ENCODE data around the gene PSMD6.

The PSMD6 gene

GRCh38 chr3:63975723-63976122 lies 47.6 kb downstream of the PSMD6 start:
- no peak for DNase-seq

DNA sequence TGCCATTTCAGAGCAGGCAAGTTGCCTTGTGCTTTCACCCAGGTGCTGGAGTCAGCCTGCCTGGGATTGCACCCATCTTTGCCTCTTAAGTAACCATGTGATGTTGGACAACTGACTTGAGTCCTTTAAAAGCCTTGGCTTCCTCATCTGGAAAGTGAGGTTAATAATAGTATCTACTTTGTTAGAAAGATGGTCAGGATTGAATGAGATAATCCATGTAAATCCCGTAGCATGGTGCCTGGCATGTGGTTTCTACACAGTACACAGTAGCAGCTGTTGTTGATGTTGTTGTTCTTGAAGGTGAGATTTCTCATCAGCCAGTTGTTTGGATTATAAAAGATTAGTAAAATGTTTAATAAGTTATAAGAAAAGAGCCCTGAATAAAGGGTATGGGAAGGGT lies 48.8 kb downstream of the PSMD6 start:
- DNase-seq: no peak

DNA sequence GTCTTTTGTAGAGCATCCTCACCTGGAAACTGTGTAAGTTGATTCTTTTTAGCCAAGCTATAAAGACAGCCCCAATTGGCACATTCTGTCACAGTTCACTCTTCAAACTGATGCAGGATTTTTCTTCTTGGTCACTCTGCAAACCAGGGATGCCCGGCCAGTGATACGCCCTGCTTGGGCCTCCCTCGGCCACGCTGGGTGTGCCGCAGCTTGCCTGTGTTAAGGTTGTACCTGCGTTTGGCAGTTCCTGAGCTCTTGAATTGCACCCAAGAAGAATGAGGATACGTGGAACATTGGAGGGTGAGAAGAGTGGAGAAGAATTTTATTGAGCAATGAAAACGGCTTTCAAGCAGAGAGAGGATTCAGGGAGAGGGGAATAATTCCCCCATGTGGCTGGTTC lies 49.9 kb downstream of the PSMD6 start:
- DNase-seq: no peak

- DNase-seq: no peak
Measured at GRCh38 chr3:63972987-63973386, 50.3 kb downstream of the PSMD6 start.

DNA sequence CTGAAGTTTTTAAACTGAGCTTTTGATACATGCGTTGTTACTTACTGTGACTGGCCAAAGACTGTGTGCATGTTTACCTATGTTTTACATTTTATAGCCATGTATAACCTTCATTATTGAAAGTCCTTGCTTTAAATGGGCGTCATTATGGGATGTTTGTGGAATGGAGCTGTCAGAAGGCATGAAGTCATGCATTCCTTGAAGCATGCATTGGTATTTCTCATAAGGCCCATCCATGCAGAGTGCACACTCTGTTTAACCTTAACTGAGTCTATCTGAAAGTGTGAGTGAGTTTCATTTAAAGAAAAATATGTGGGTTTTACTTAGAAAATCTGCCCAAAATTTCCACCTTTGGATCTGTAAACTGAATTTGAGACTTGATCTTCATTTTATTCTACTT lies 51.1 kb downstream of the PSMD6 start:
- DNase-seq: no peak

- no peak for DNase-seq
Measured at GRCh38 chr3:63970631-63971475, 52.4 kb downstream of the PSMD6 start.

- DNase-seq: no peak
Measured at GRCh38 chr3:63969876-63970275, 53.4 kb downstream of the PSMD6 start.

DNA sequence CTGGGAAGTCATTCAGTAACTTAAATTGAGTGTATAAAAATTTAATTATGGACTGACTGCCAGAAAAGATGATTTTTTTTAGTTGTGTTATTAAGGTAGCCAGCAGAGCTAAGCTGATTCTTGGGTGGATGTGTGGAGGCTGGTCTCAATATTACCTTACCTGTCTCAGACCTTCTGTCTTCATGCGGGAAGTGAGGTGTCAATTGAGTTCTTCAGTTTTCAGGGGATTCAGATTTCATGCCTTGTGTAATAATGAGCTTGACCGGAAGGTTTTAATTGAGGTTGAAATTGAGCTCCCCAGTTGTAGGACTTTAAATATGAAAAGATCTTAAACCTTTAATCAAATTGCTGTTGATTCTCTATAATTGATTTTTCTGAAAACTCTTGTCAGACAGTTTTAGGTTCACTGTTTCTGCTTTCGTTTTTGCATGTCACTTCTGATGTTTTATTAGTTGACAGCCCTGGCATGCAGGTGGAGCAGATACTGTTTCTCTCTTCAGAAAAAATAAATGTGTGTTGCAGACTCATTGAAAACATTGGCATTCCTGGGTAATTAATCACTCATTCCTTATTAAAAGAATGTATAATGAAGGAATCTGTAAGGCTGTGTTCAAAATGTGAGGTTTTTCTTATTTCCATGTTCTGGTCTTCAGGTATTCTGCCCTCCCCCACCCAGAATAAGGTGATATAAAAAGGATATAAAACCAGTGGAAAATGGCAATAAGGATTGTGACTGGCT lies 54.5 kb downstream of the PSMD6 start:
- no peak for DNase-seq

DNA sequence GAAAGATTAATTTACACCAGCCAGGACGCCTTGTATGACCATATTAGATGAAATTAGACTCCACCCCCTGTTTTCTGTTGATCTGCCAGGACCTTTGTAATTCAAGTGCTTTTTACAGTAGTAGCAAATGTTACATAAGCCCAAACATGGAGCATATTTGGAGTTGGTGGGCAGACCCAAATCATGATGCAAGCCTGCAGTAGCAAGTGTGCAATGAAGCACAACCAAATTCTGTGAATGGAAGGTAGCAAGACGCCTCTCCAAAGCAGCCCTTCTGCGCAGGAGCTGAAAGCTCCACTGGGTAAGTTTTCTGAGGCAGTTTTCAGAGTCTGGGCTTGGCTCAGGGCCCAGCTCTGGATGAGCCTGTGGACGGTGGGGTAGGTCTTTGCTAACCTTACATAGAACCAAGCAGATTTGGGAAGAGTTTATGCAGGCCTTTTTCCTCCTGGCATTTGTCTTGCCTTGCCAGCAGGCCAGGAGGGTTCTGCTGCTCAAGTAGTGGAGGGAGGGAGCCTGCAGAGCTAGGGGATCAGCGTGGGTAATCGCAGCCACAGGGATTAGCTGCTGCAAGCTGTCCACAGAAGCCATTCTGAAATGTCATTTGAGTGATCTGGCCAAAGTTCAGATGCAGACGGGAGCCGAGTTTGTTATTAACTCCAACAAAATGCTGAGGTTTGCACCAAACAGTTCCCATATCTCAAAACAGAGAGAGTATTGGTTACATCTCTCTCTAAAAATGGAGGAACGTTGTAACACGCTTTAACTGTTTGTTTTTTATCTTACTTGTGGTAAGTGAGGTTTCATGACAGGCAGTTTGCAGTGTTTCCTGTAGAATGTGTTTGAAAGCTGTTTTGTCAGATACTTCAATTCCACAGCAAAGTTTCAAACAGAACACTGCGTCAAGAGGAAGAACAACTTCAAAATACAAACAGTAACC lies 55.4 kb downstream of the PSMD6 start:
- DNase-seq: peak; percentile 48

DNA sequence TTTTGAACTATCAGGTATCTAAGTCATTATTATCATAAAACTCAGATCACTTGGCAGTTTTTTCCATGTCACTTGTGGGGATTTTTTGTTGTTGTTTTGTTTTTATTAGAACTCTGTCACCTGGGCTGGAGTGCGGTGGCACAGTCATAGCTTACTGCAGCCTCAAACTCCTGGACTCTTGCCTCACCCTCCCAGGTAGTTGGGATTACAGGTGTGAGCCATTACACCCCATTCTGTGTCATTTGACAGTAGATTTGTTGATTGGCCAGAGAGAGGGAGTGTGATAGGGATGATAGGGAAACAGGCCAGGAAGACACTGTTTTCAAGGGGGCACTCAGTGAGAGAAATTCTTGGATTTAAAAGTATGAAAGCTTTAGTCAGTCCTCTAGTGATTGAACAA lies 56.4 kb downstream of the PSMD6 start:
- no peak for DNase-seq

DNA sequence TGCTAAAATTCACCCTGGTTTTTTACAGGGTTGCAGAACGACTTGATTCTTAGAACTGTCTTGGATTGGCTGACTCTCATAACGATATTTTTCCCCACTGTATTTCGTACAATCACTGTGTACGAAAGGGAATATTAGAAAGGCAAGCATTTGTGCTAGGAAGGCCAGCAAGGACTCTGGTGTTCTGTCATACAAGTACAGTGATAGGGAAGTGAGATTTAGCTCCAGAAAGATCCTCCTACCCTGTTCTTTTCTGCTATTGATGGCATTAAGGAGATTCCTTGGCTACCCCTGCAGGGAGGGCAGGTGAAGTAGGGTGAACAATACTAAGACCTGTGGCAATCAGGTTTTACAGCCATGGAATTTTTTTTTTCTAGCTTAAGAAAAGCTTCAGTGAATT lies 57.3 kb downstream of the PSMD6 start:
- no peak for DNase-seq

DNA sequence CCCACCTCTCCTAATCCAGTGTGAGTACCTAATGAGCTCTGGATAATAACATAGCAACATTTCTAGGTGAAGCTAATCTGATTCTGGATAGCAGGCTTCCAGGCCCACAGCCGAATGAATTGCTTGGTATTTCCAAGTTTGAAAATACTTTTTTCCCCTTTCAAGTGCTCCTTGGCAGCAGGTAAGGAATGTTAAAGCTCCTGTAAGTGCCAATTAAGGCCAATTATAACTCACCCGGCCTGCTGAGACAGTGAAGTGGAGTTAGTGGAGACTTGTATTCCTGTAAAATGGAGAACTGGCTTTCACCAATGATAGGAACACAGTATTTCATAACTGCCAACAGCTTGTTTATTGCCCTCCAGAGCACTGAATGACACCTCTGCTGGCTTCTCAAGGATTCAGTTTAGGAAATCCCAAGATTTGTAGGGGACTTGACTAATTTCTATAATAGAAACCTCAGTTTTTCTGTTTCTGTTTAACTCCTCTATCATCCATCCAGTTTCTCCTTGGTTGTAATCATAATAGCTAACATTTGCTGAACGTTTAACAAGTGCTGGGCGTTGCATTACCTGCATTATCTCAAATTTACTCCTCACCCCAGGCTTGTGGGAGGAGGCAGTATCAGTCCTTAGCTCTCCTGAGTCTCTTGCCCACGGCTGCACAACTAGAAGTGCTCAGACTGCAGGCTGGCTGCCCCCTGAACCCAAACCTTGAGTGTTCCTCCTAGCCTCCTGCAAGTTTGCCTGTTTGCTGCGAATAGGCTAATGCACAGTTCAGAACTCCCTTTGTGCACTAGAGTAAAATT lies 58.4 kb downstream of the PSMD6 start:
- DNase-seq: no peak

GRCh38 chr3:63963496-63963895 lies 59.8 kb downstream of the PSMD6 start:
- no peak for DNase-seq

DNA sequence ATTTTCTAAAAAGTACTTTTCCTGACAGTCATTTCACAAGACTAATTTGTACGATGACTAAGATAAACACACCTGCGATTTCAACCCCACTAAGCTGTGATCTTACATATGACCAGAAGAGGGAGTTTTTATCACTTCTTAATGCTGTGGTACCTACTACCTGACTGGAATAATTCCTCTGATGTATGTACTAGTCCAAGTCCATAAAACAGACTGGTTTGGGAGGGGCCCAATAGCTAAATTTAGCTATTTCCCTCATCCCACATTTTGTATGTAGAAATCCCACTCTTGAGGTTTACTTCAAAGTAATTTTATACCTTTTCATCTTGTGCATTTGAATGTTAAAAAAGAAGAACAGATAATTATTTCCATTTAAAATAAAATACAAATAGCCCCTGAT lies 61.4 kb downstream of the PSMD6 start:
- DNase-seq: no peak

Measured in activated T-cell treated with anti-CD3 and anti-CD28 coated beads, Interleukin-2, amount 50 U/mL, for 1 hour (primary cell).